ENCODE results near the gene PROK1.

Gene PROK1

DNA sequence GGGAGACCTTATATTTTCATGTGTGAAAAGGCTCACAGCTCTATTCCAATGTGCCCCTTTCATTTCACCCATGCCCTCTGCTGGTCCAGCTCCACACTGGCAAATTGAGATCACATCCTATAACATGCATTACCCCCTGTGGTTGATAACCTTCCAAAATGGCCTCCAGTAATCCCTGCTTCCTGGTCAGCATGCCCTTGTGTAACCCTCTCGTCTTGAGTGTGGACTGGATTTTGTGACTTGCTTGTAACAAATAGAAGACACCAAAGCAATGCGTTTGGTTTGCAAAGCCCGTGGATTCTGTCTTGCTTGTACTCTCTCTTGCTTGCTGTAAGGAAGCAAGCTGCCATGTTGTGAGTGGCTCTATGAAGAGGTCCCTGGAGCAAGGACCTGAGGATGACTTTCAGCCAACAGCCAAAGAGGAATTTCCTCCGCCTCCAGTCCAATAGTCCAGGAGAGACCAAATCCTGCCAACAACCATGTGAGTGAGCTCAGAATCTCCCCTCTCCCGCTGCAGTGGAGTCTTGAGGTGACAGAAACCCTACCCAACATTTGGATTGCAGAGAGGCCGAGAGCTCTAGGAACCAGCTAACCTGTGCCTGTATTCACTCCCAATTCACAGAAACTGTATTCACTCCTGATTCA, 50.7 kb downstream of the PROK1 start:
- 83% methylated on average over 5 of the region's 6 CpGs for WGBS
- no peak overlapping the region for H2AFZ ChIP-seq (ENCODE audit: low read depth, low read length)
- DNase-seq: no peak

GRCh38 chr1:110502402-110503151, 51.6 kb downstream of the PROK1 start:
- Histone ChIP-seq H3K36me3 (ENCODE audit: control insufficient read depth in 1 of 2, insufficient read depth in 2 of 2, low read depth in 1 of 2, low read length in 2 of 2) (no peaks in the 10 kb centered on the region), H2BK12ac (ENCODE audit: low read length in 2 of 2) (no peak overlapping the region), H2AFZ (ENCODE audit: low read depth, low read length) (no peak overlapping the region), H4K8ac (ENCODE audit: low read length) (no peak overlapping the region), H2AK5ac (ENCODE audit: low read length, severe bottlenecking) (no peak overlapping the region), H2BK15ac (ENCODE audit: low read depth, poor library complexity, severe bottlenecking) (no peak overlapping the region), H3K4me2 (ENCODE audit: low read length, poor library complexity, severe bottlenecking) (no peak overlapping the region), H3K23ac (ENCODE audit: low read length in 2 of 2) (peak overlapping the region in 1 of 2 experiments; percentile 10), H3K18ac (ENCODE audit: low read depth in 1 of 2, low read length in 2 of 2) (no peak overlapping the region), H3K79me1 (replicated peaks; ENCODE audit: low read length, poor library complexity, severe bottlenecking) (no peaks in the 10 kb centered on the region), H3K4me1 (ENCODE audit: control insufficient read depth, insufficient read depth, low read depth, low read length) (no peaks in the 10 kb centered on the region), H4K91ac (ENCODE audit: low read length) (no peak overlapping the region), H3K9ac (ENCODE audit: low read length) (no peak overlapping the region), H3K4ac (ENCODE audit: low read depth in 1 of 2, low read length in 2 of 2) (no peak overlapping the region), H3K9me3 (ENCODE audit: control insufficient read depth, low read length) (no peaks in the 10 kb centered on the region), H2BK120ac (ENCODE audit: low read depth, low read length) (no peak overlapping the region), H3K4me3 (ENCODE audit: insufficient read depth in 1 of 2, low read depth in 1 of 2, low read length in 2 of 2) (no peak overlapping the region), H2BK5ac (ENCODE audit: low read depth, low read length, poor library complexity, severe bottlenecking) (no peak overlapping the region), H3K27me3 (ENCODE audit: control insufficient read depth in 1 of 2, insufficient read depth in 1 of 2, low read length in 2 of 2) (peaks cover 22 to 79% of the 10 kb centered on the region in 2 experiments), H3K27ac (ENCODE audit: low read length, poor library complexity, severe bottlenecking) (no peak overlapping the region), H3K14ac (ENCODE audit: low read length in 2 of 2) (no peak overlapping the region)
- WGBS: 78% methylated on average over 8 of the region's 8 CpGs
- DNase-seq: no peak

More for the DNA sequence above, 50.7 kb downstream of the PROK1 start:
- Histone ChIP-seq H2BK15ac (ENCODE audit: low read depth, poor library complexity, severe bottlenecking) (no peak overlapping the region), H3K14ac (ENCODE audit: low read length in 2 of 2) (no peak overlapping the region), H2AK5ac (ENCODE audit: low read length, severe bottlenecking) (no peak overlapping the region), H2BK12ac (ENCODE audit: low read length in 2 of 2) (no peak overlapping the region), H3K4me1 (ENCODE audit: control insufficient read depth, insufficient read depth, low read depth, low read length) (no peaks in the 10 kb centered on the region), H3K27ac (ENCODE audit: low read length, poor library complexity, severe bottlenecking) (no peak overlapping the region), H2BK5ac (ENCODE audit: low read depth, low read length, poor library complexity, severe bottlenecking) (no peak overlapping the region), H3K4me2 (ENCODE audit: low read length, poor library complexity, severe bottlenecking) (no peak overlapping the region), H4K91ac (ENCODE audit: low read length) (no peak overlapping the region), H3K4ac (ENCODE audit: low read depth in 1 of 2, low read length in 2 of 2) (no peak overlapping the region), H3K9ac (ENCODE audit: low read length) (no peak overlapping the region), H3K4me3 (ENCODE audit: insufficient read depth in 1 of 2, low read depth in 1 of 2, low read length in 2 of 2) (no peak overlapping the region), H3K18ac (ENCODE audit: low read depth in 1 of 2, low read length in 2 of 2) (no peak overlapping the region), H4K8ac (ENCODE audit: low read length) (no peak overlapping the region), H3K36me3 (ENCODE audit: control insufficient read depth in 1 of 2, insufficient read depth in 2 of 2, low read depth in 1 of 2, low read length in 2 of 2) (no peaks in the 10 kb centered on the region), H3K27me3 (ENCODE audit: control insufficient read depth in 1 of 2, insufficient read depth in 1 of 2, low read length in 2 of 2) (peaks cover 17 to 73% of the 10 kb centered on the region in 2 experiments), H3K9me3 (ENCODE audit: control insufficient read depth, low read length) (no peaks in the 10 kb centered on the region), H3K23ac (ENCODE audit: low read length in 2 of 2) (peak overlapping the region in 1 of 2 experiments; percentile 32), H2BK120ac (ENCODE audit: low read depth, low read length) (no peak overlapping the region), H3K79me1 (replicated peaks; ENCODE audit: low read length, poor library complexity, severe bottlenecking) (no peaks in the 10 kb centered on the region)

- no peak overlapping the region for H3K4me2 ChIP-seq (ENCODE audit: low read length, poor library complexity, severe bottlenecking)
- no peaks in the 10 kb centered on the region for H3K4me1 ChIP-seq (ENCODE audit: control insufficient read depth, insufficient read depth, low read depth, low read length)
- no peak overlapping the region for H3K27ac ChIP-seq (ENCODE audit: low read length, poor library complexity, severe bottlenecking)
- no peaks in the 10 kb centered on the region for H3K36me3 ChIP-seq (ENCODE audit: control insufficient read depth in 1 of 2, insufficient read depth in 2 of 2, low read depth in 1 of 2, low read length in 2 of 2)
- 92% methylated on average over 5 of the region's 5 CpGs for WGBS
- H2BK15ac ChIP-seq (ENCODE audit: low read depth, poor library complexity, severe bottlenecking): no peak overlapping the region
- H3K14ac ChIP-seq (ENCODE audit: low read length in 2 of 2): no peak overlapping the region
- H4K8ac ChIP-seq (ENCODE audit: low read length): no peak overlapping the region
- H2BK5ac ChIP-seq (ENCODE audit: low read depth, low read length, poor library complexity, severe bottlenecking): no peak overlapping the region
- H3K23ac ChIP-seq (ENCODE audit: low read length in 2 of 2): no peak overlapping the region
- DNase-seq: no peak
- H4K91ac ChIP-seq (ENCODE audit: low read length): no peak overlapping the region
- H3K27me3 ChIP-seq (ENCODE audit: control insufficient read depth in 1 of 2, insufficient read depth in 1 of 2, low read length in 2 of 2): peaks cover 27 to 80% of the 10 kb centered on the region in 2 experiments
- no peak overlapping the region for H2AK5ac ChIP-seq (ENCODE audit: low read length, severe bottlenecking)
- no peak overlapping the region for H3K4me3 ChIP-seq (ENCODE audit: insufficient read depth in 1 of 2, low read depth in 1 of 2, low read length in 2 of 2)
- H3K9me3 ChIP-seq (ENCODE audit: control insufficient read depth, low read length): no peaks in the 10 kb centered on the region
- no peaks in the 10 kb centered on the region for H3K79me1 ChIP-seq (replicated peaks; ENCODE audit: low read length, poor library complexity, severe bottlenecking)
- H2BK12ac ChIP-seq (ENCODE audit: low read length in 2 of 2): no peak overlapping the region
- H3K9ac ChIP-seq (ENCODE audit: low read length): no peak overlapping the region
- H3K4ac ChIP-seq (ENCODE audit: low read depth in 1 of 2, low read length in 2 of 2): no peak overlapping the region
- no peak overlapping the region for H2AFZ ChIP-seq (ENCODE audit: low read depth, low read length)
- no peak overlapping the region for H3K18ac ChIP-seq (ENCODE audit: low read depth in 1 of 2, low read length in 2 of 2)
- H2BK120ac ChIP-seq (ENCODE audit: low read depth, low read length): no peak overlapping the region
Measured at GRCh38 chr1:110503471-110503870, 52.5 kb downstream of the PROK1 start.

DNA sequence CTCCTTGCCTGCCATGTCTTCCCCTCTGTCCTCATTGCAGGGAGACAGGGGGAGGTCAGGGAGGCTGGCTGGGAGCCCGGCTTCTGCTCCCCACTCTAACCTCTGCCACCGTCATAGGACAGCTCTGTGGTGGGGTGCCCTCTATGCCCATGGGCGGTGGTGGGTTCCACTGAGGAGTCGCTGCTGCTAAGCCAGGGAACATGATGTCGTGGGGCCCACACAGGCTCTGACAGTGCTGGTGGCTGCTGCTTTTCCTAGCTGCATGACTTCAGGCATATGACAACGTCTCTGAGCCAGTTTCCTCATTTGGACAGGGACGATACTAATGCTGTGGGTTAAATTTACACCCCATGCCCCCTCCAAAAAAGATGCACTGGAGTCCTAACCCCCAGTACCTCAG, 53.3 kb downstream of the PROK1 start:
- WGBS: 74% methylated on average over 6 of the region's 7 CpGs

More for the DNA sequence above, 53.3 kb downstream of the PROK1 start:
- Histone ChIP-seq H2BK120ac (ENCODE audit: low read depth, low read length) (no peak overlapping the region), H2BK5ac (ENCODE audit: low read depth, low read length, poor library complexity, severe bottlenecking) (no peak overlapping the region), H3K4me3 (ENCODE audit: insufficient read depth in 1 of 2, low read depth in 1 of 2, low read length in 2 of 2) (no peak overlapping the region), H3K4ac (ENCODE audit: low read depth in 1 of 2, low read length in 2 of 2) (no peak overlapping the region), H3K18ac (ENCODE audit: low read depth in 1 of 2, low read length in 2 of 2) (no peak overlapping the region), H2AK5ac (ENCODE audit: low read length, severe bottlenecking) (no peak overlapping the region), H3K4me1 (ENCODE audit: control insufficient read depth, insufficient read depth, low read depth, low read length) (no peaks in the 10 kb centered on the region), H3K23ac (ENCODE audit: low read length in 2 of 2) (no peak overlapping the region), H3K27me3 (ENCODE audit: control insufficient read depth in 1 of 2, insufficient read depth in 1 of 2, low read length in 2 of 2) (peaks cover 23 to 83% of the 10 kb centered on the region in 2 experiments), H4K8ac (ENCODE audit: low read length) (no peak overlapping the region), H3K9me3 (ENCODE audit: control insufficient read depth, low read length) (no peaks in the 10 kb centered on the region), H3K9ac (ENCODE audit: low read length) (no peak overlapping the region), H4K91ac (ENCODE audit: low read length) (no peak overlapping the region), H3K14ac (ENCODE audit: low read length in 2 of 2) (no peak overlapping the region), H3K79me1 (replicated peaks; ENCODE audit: low read length, poor library complexity, severe bottlenecking) (no peaks in the 10 kb centered on the region), H2AFZ (ENCODE audit: low read depth, low read length) (no peak overlapping the region), H3K4me2 (ENCODE audit: low read length, poor library complexity, severe bottlenecking) (no peak overlapping the region), H2BK15ac (ENCODE audit: low read depth, poor library complexity, severe bottlenecking) (no peak overlapping the region), H2BK12ac (ENCODE audit: low read length in 2 of 2) (no peak overlapping the region), H3K36me3 (ENCODE audit: control insufficient read depth in 1 of 2, insufficient read depth in 2 of 2, low read depth in 1 of 2, low read length in 2 of 2) (no peaks in the 10 kb centered on the region), H3K27ac (ENCODE audit: low read length, poor library complexity, severe bottlenecking) (no peak overlapping the region)
- DNase-seq: no peak
